WTC11 (cell line): ENCODE data around the gene SLC8A1. TPM values are rescaled to one million over a fixed set of nuclear protein-coding genes. Genes with fewer than 3 reads are reported as not detected.

Experiments used
- ATAC-seq: fragments of 200-7000 bp; cut with Tn5 transposase; 2 replicates; pipeline ENCODE4 v1.10.0; 2021; ENCODE audit warnings: mild to moderate bottlenecking, moderate library complexity
- CTCF ChIA-PET: fragments of 300-600 bp; sonication (Branson Sonifier 250); formaldehyde crosslinking; loops from one replicate; lab custom pipeline; 2021; ENCODE audit warnings: antibody characterized with exemption; lab: Charles Lee
- POLR2A ChIA-PET: fragments of 350-600 bp; sonication (Branson Sonifier 250); formaldehyde crosslinking; loops from one replicate; lab custom pipeline; 2021; ENCODE audit warnings: antibody characterized with exemption; lab: Charles Lee
- DNase-seq: peaks from one replicate; pipeline ENCODE4 v3.0.0; 2021; ENCODE audit warnings: low spot score
- H3K27ac Mint-ChIP-seq: 2 replicates; pipeline ENCODE4 v1.8.0; 2021; ENCODE audit warnings: mixed read lengths
- H3K27me3 Mint-ChIP-seq: 2 replicates; pipeline ENCODE4 v1.8.0; 2021; ENCODE audit warnings: low read depth, mild to moderate bottlenecking, moderate library complexity, mixed read lengths
- H3K36me3 Mint-ChIP-seq: 2 replicates; pipeline ENCODE4 v1.8.0; 2021; ENCODE audit warnings: mixed read lengths
- H3K4me1 Mint-ChIP-seq: 2 replicates; pipeline ENCODE4 v1.8.0; 2022; ENCODE audit warnings: mixed read lengths
- H3K4me3 Mint-ChIP-seq: 2 replicates; pipeline ENCODE4 v1.8.0; 2021; ENCODE audit warnings: mild to moderate bottlenecking, moderate library complexity, mixed read lengths
- H3K9me3 Mint-ChIP-seq: 2 replicates; pipeline ENCODE4 v1.8.0; 2021; ENCODE audit warnings: mixed read lengths
- CTCF ChIP-seq: fragments of 200-600 bp; IDR thresholded peaks from 2 replicates; pipeline ENCODE4 v1.8.0; 2022; ENCODE audit warnings: antibody characterized with exemption
- E2F4 ChIP-seq: sonication (generic); formaldehyde crosslinking; IDR thresholded peaks from 2 replicates; pipeline ENCODE4 v1.8.1; 2022; ENCODE audit warnings: low read depth, mild to moderate bottlenecking, moderate library complexity, missing genetic modification reagents, borderline replicate concordance
- ERG ChIP-seq: fragments of 250-450 bp; sonication (Bioruptor Pico); IDR thresholded peaks from 2 replicates; pipeline ENCODE4 v1.8.0; 2021; ENCODE audit warnings: mild to moderate bottlenecking
- HMGXB4 ChIP-seq: sonication (generic); formaldehyde crosslinking; IDR thresholded peaks from 2 replicates; pipeline ENCODE4 v1.8.1; 2023; ENCODE audit warnings: mild to moderate bottlenecking, moderate library complexity, missing genetic modification reagents
- NFATC4 ChIP-seq: fragments of 250-450 bp; sonication (Bioruptor Pico); IDR thresholded peaks from 2 replicates; pipeline ENCODE4 v1.9.0; 2021; ENCODE audit warnings: mild to moderate bottlenecking
- NR2C2 ChIP-seq: sonication (generic); formaldehyde crosslinking; IDR thresholded peaks from 2 replicates; pipeline ENCODE4 v1.8.0; 2022; ENCODE audit warnings: mild to moderate bottlenecking, missing genetic modification reagents
- PRDM15 ChIP-seq: sonication (generic); formaldehyde crosslinking; IDR thresholded peaks from 2 replicates; pipeline ENCODE4 v1.8.0; 2022; ENCODE audit warnings: missing genetic modification reagents
- SOX15 ChIP-seq: fragments of 250-450 bp; sonication (Bioruptor Pico); IDR thresholded peaks from 2 replicates; pipeline ENCODE4 v1.9.0; 2021; ENCODE audit warnings: mild to moderate bottlenecking
- USF1 ChIP-seq: sonication (generic); formaldehyde crosslinking; IDR thresholded peaks from 2 replicates; pipeline ENCODE4 v1.8.0; 2022; ENCODE audit warnings: mild to moderate bottlenecking, missing genetic modification reagents
- USF2 ChIP-seq: sonication (generic); formaldehyde crosslinking; IDR thresholded peaks from 2 replicates; pipeline ENCODE4 v1.8.1; 2023; ENCODE audit warnings: mild to moderate bottlenecking, missing genetic modification reagents, moderate library complexity
- total RNA-seq: library from RNA; stranded (reverse); gene quantifications from 3 replicates; pipeline ENCODE4 v1.2.3, GENCODE V29; 2021

Gene SLC8A1
- total RNA-seq, 1 experiment from 2014 or later: 2.6 TPM

- TF ChIP-seq CTCF: no peak
- no peak for TF ChIP-seq PRDM15 (CRISPR knock-in tag)
- no peak for TF ChIP-seq E2F4 (CRISPR knock-in tag)
- TF ChIP-seq, all 79 proteins: peak for 0
Observed at GRCh38 chr2:40298026-40298425, 153.9 kb downstream of the SLC8A1 start (continued).

GRCh38 chr2:40292291-40292690 is 159.6 kb downstream of the SLC8A1 start:
- H3K9me3 Mint-ChIP-seq: no peaks in the 10 kb centered on the region
- ChIA-PET CTCF (no interaction called here), POLR2A (no interaction called here)
- no peak overlapping the region for H3K4me3 Mint-ChIP-seq
- DNase-seq (no peak), ATAC-seq (no peak)
- no peak for TF ChIP-seq USF2 (CRISPR knock-in tag)
- no peak for TF ChIP-seq HMGXB4 (CRISPR knock-in tag)
- no peak for TF ChIP-seq USF1
- no peak for TF ChIP-seq NR2C2 (CRISPR knock-in tag)
- TF ChIP-seq SOX15 (CRISPR knock-in tag): no peak
- TF ChIP-seq ERG: no peak
- H3K27ac Mint-ChIP-seq: no peak overlapping the region
- H3K4me1 Mint-ChIP-seq: no peaks in the 10 kb centered on the region
- H3K27me3 Mint-ChIP-seq: no peaks in the 10 kb centered on the region
- no peaks in the 10 kb centered on the region for H3K36me3 Mint-ChIP-seq

- Mint-ChIP-seq H3K4me3 (no peak overlapping the region), H3K4me1 (no peaks in the 10 kb centered on the region), H3K27me3 (no peaks in the 10 kb centered on the region), H3K36me3 (no peaks in the 10 kb centered on the region), H3K9me3 (no peaks in the 10 kb centered on the region), H3K27ac (no peak overlapping the region)
- ATAC-seq (no peak), DNase-seq (no peak)
- POLR2A ChIA-PET: no interaction called here
- CTCF ChIA-PET: no interaction called here
- no peak for TF ChIP-seq NFATC4 (CRISPR knock-in tag)
Observed at GRCh38 chr2:40289771-40290404, 162.0 kb downstream of the SLC8A1 start.
